ENCODE measurements around the gene SLC10A6.

The SLC10A6 gene

DNA sequence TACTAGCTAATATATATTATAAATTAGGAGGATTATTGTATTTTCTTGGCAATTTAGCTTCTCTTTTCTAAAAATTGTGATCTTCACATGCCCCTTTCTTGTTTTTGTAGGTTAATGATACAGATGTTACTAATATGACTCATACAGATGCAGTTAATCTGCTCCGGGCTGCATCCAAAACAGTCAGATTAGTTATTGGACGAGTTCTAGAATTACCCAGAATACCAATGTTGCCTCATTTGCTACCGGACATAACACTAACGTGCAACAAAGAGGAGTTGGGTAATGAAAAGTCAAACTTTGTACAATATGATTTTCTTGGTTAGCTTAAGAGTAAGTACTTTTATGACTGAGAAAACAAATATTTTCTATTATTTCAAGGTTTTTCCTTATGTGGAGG, 74.1 kb downstream of the SLC10A6 start:
- no peak for DNase-seq (ENCODE audit: low spot score)
